ENCODE data around the gene CLPTM1L.
"Not testable (repeated sequence)": the region's sequence is repeated elsewhere in the genome, so short reads cannot be mapped to it uniquely, and the experiment has no call there.

CLPTM1L gene

GRCh38 chr5:1380910-1381309 lies 36.0 kb upstream of the CLPTM1L start:
- no peak for DNase-seq (ENCODE audit: low read depth in 4 of 4, low spot score in 1 of 4)

- DNase-seq (ENCODE audit: low read depth in 4 of 4, low spot score in 1 of 4): peak in 2 of 4 experiments; percentile 15 to 41
These were observed 35.3 kb upstream of the CLPTM1L start for GRCh38 chr5:1380011-1380817.

- no peak for DNase-seq (ENCODE audit: low read depth in 4 of 4, low spot score in 1 of 4)
These were observed 34.2 kb upstream of the CLPTM1L start for GRCh38 chr5:1378866-1379659.

DNA sequence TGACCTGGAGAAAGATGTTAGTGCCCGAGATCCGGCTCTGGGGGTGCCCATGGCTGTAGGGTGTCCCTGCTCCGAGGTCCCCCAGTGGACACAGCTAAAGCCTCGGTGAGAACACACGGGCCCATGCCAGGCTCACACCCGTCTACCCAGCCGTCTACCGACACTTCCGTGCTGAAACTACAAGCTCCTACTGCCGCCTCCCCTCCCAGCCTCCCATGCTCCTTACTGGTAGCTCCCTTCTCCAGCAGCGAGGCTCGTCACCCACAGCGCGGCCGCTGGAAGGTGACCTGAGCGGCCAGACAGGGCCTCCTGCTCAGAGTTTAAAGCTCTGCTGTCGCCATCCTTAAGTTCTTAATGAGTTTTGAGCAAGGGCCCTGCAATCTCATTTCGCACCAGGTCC lies 33.2 kb upstream of the CLPTM1L start:
- no peak for DNase-seq (ENCODE audit: low read depth in 4 of 4, low spot score in 1 of 4)

DNA sequence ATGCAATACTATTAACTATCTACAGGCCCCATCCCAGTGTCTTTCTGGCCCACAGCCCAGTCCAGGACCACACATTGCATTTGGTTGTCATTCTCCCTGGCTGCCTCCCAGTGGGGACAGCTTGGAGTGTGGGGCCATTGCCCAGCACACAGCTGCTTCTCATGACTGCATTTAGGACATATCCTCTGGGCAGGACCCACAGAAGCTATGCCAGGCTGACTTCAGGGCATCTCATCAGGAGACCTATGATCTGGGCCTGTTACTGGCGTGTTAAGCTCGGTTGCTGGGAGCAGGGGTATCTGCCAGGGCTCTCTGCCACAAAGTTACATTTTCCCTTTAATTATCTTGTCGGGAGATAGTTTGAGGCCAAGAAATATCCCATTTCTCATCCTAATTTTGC lies 32.1 kb upstream of the CLPTM1L start:
- DNase-seq (ENCODE audit: low read depth in 4 of 4, low spot score in 1 of 4): no peak

- DNase-seq (ENCODE audit: low read depth in 4 of 4, low spot score in 1 of 4): no peak
These were observed 31.2 kb upstream of the CLPTM1L start for GRCh38 chr5:1375871-1376810.

GRCh38 chr5:1374679-1375055 lies 29.8 kb upstream of the CLPTM1L start:
- DNase-seq (ENCODE audit: low read depth in 4 of 4, low spot score in 1 of 4): no peak

DNA sequence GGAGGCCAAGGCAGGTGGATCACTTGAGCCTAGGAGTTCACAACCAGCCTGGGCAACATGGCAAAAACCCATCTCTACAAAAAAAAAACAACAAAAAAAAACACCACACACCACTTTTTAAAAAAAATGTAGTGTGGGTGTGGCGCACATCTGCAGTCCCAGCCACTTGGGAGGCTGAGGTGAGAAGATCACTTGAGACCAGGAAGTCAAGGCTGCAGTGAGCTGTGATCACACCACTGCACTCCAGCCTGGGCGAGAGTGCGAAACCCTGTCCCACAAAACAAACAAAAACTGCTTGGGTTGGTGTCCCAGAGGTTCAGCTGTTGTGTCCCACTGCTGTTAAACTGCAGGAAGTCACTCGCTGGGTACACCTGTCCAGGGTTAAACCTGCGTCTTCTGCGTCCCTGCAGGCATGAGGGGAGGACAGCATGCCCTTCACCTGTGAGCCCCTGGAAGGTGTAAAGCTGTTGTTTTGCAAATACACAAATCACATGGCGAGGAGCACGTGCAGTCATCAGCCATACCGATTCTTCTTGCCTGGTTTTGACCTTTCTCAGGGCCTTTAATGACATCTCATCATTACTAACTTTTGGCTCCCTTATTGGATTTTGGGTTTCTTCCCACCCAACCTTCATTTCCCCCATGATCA lies 29.3 kb upstream of the CLPTM1L start:
- DNase-seq (ENCODE audit: low read depth in 4 of 4, low spot score in 1 of 4): no peak

- not testable (repeated sequence) for DNase-seq (ENCODE audit: low read depth in 4 of 4, low spot score in 1 of 4)
These were observed 27.1 kb upstream of the CLPTM1L start for GRCh38 chr5:1371972-1372342.

DNA sequence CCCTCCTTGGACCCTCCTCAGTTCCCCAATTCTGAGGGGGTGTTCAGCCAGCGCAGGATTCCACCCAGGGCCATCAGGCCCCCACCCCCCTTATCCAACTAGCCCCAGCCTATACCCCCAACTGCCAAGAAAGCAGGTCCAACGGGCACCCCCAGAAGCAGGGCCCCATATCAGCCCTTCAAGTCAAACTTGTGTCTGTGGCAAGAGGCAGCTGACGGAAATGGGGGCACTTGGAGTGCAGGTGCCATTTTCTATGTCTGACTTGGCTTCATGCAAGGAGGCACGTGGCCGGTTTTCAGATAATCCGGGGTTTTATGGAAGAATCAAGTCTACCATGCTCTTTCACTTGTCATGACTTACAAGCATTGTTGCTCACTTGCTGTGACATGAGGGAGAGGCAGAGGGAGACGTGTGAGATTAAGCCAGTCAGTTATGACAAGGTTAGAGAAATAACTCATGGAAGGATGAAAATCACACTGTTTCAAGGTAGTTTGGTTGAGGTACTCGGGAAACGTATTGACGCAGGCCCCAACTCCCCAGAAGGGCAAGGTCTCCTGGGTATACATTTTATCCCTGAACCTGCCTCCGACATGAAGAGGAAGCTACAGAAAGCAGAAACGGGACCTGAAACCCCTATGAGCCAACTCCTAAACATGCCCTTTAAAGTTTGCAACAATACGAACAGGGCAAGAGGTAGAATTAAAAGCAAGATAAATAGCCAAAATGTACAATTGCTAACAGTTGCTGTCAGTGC lies 26.5 kb upstream of the CLPTM1L start:
- DNase-seq (ENCODE audit: low read depth in 4 of 4, low spot score in 1 of 4): no peak

DNA sequence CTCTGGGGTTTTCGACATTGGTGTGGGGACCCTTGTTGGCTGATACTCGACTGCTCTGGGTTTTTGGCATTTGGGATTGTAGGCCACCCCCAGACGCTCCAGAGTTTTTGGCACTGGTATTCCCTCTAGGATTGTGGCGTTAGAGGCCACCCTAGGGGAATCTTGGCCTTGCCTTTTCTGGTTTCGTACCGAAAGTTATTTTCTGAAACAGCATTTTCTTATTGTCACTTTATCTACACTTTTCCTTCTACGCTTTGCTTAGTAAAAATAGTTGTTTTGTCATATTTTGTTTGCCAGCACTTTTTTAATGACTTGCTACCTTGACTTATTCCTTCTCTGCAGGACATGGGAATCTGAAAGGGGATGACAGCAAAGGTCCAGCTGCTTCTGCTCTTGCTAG lies 25.1 kb upstream of the CLPTM1L start:
- DNase-seq (ENCODE audit: low read depth in 4 of 4, low spot score in 1 of 4): no peak

- no peak for DNase-seq (ENCODE audit: low read depth in 4 of 4, low spot score in 1 of 4)
These were observed 23.9 kb upstream of the CLPTM1L start for GRCh38 chr5:1368756-1369155.

DNA sequence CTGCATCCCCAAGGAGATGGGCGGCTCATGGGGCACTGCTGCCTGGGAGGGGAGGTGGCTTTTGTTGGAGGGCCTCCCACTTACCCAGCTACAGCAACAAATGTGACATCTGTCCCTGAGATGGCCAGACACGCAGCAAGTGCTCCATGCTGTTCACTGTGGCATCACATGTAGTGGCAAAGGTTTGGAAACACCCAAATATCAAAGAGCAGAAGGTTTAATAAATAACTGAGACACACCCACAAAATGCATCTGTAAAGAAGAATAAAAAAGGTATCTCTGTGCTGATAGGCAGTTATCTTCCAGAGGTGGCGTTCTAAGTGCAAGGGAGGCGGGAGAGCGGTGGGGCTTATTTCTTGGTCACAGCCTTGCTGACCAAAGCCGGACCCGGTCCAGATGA lies 23.3 kb upstream of the CLPTM1L start:
- no peak for DNase-seq (ENCODE audit: low read depth in 4 of 4, low spot score in 1 of 4)

DNA sequence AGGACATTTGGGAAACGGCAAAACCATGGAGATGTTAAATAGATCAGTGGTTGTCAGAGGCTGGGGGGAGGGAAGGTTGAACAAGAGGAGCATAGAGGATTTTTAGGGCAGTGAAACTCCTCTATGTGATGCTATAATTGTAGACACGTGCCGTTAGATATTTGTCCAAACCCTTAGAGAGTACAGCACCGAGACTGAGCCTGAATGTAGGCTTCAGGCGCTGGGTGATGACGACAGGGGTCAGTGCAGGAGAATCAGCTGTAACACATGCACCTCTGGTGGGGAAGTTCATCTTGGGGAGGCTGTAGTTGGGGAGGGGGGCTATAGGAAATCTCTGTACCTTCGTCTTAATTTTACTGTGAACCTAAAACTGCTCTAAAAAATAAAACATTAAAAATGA lies 22.2 kb upstream of the CLPTM1L start:
- DNase-seq (ENCODE audit: low read depth in 4 of 4, low spot score in 1 of 4): no peak

DNA sequence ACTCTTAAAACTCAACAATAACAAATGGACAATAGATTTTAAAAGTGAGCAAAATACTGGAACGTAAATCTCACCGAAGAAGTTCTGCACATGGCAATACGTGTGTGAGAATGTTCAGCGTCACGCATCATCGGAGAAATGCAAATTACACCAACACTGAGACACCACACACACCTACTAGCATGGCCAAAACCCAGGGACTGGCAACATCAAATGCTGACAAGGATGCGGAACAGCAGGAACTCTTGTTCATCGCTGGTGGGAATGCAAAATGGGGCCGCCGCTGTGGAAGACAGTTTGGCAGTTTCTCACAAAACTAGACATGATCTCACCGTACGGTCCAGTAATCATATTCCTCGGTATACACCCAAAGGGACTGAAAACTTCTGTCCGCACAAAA lies 21.6 kb upstream of the CLPTM1L start:
- DNase-seq (ENCODE audit: low read depth in 4 of 4, low spot score in 1 of 4): no peak

- no peak for DNase-seq (ENCODE audit: low read depth in 4 of 4, low spot score in 1 of 4)
These were observed 19.3 kb upstream of the CLPTM1L start for GRCh38 chr5:1364211-1364610.

- DNase-seq (ENCODE audit: low read depth in 4 of 4, low spot score in 1 of 4): no peak
These were observed 18.7 kb upstream of the CLPTM1L start for GRCh38 chr5:1363581-1363980.

GRCh38 chr5:1363160-1363559 lies 18.3 kb upstream of the CLPTM1L start:
- DNase-seq (ENCODE audit: low read depth in 4 of 4, low spot score in 1 of 4): no peak

DNA sequence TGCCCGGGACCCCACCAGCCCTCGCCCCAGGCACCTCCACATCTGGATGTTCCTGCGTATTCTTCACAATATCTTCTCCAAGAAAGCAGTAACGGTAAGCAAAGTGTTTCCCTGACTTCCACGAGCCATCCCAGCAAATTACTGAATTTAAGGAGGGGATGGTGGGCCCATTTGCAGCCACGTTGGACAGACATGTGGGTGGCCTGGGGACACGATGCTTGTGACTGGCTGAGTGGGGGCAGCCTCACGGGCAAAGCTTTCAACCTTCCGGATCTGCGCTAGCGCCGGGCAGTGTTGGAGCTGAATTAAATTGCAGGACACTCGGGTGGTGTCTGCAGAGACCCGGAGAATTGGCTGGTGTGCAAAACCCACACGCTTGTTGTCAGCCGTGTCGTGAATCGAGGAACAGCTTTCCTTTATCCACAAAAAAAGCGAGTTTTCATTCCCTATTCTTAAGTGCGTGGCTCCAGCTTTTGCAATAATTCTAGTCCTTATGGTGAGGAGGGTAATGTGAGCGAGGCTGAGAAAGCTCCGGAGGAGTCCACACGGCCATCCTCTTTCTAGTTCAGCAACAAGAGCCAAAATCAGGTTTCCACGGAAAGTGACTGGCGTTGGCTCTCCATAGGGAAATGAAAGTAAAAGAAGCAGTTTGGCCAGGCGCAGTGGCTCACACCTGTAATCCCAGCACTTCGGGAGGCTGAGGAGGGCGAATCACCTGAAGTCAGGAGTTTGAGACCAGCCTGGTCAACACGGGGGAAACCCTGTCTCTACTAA lies 17.5 kb upstream of the CLPTM1L start:
- DNase-seq (ENCODE audit: low read depth in 4 of 4, low spot score in 1 of 4): no peak

DNA sequence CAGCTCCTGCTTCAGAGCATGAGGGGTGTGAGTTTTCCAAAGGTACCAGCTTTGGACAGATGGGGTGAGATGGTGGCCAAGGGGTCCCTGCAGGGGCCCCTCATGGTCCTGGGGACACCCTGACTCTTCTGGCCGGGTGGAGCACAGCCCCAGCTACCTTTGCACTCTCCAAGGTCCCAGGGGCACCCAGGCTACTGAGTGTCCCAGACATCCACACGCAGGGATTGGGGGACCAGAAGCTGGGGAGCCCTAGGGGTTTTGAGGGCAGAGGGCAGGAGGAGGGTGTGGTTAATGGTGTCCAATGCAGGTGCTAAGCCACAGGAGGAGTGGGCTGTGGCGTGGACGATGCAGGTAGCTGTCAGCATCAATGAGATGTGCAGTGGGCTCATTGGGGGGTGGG lies 16.0 kb upstream of the CLPTM1L start:
- DNase-seq (ENCODE audit: low read depth in 4 of 4, low spot score in 1 of 4): no peak

Data from stimulated activated CD4-positive, alpha-beta T cell treated with anti-CD3 and anti-CD28 coated beads, Interleukin-1b, Interleukin-23, amount 100 ng/mL, for 24 hours (primary cell).